Ectodermal cell (in vitro differentiated cells): ENCODE results near the gene MRAS.

ENCODE experiments used
- H3K27ac ChIP-seq: 2 replicates; pipeline ENCODE4 v1.7.0; 2013; ENCODE audit warnings: mild to moderate bottlenecking, low read depth, low read length; ENCODE audit not compliant: insufficient read depth, poor library complexity, severe bottlenecking
- H3K27me3 ChIP-seq: 2 replicates; pipeline ENCODE4 v1.7.0; 2013; ENCODE audit warnings: mild to moderate bottlenecking, low read length; ENCODE audit not compliant: insufficient read depth, control insufficient read depth, poor library complexity, severe bottlenecking
- H3K36me3 ChIP-seq: one replicate; pipeline ENCODE4 v1.7.0; 2013; ENCODE audit warnings: low read length; ENCODE audit not compliant: control insufficient read depth, insufficient read depth
- H3K4me1 ChIP-seq: one replicate; pipeline ENCODE4 v1.7.0; 2013; ENCODE audit warnings: low read length; ENCODE audit not compliant: control insufficient read depth, insufficient read depth
- H3K4me3 ChIP-seq: 2 replicates; pipeline ENCODE4 v1.7.0; 2013; ENCODE audit warnings: low read depth, low read length, control low read depth; ENCODE audit not compliant: insufficient read depth
- H3K9me3 ChIP-seq: 2 replicates; pipeline ENCODE4 v1.7.0; 2013; ENCODE audit warnings: mild to moderate bottlenecking, low read length, moderate library complexity; ENCODE audit not compliant: control insufficient read depth
- WGBS, 2 experiments: methylation state at CpG; one replicate each; pipeline ENCODE4 v1.1.7; 2013; ENCODE audit warnings: missing lambda C conversion rate in 2 of 2; 5-methylcytosine and 5-hydroxymethylcytosine counted together

MRAS gene

DNA sequence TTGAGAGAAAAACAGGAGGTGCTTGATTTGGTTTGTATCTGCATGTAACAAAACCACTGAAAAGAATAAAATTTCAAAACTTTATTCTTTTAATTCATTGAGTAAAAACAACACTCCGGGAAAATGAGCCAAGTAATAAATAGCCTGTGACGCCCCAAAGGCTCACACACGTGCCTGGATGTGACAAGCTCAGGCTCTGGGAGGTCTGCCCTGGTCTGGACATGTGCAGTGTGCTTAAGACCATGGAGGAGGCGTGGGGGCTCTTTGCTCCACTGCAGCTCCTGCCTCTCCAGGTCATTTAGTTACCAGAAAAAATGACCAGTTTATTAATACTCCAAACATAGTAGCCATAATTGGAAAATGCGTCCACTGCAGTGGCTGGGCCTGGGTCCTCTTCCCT, 10.1 kb upstream of the MRAS start:
- H3K27me3 ChIP-seq: no peaks in the 10 kb centered on the region
- H3K9me3 ChIP-seq: no peaks in the 10 kb centered on the region
- no peaks in the 10 kb centered on the region for H3K4me1 ChIP-seq
- 91% methylated on average over 5 of the region's 5 CpGs for WGBS, 2 experiments
- no peak overlapping the region for H3K27ac ChIP-seq
- no peaks in the 10 kb centered on the region for H3K36me3 ChIP-seq
- H3K4me3 ChIP-seq: no peak overlapping the region

DNA sequence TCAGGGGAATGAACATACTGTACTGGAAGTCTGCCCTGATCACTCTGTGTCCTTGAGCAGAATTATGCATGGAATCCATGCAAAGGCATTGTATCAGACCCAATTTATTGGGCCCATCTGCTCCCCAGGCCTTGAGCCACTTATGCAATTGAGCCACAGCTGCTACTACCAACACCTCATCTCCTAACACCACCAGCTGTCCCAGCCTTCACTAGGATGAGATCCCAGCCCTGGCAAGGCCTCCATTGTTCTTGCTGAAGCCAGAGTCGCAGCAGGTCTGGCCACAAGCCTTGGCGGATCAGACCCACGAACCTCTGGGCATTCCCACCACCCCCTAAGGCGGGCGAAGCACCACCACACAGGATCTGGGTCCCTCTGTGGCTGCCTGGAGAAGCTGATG, 9.6 kb upstream of the MRAS start:
- Histone ChIP-seq H3K9me3 (no peaks in the 10 kb centered on the region), H3K4me1 (no peaks in the 10 kb centered on the region), H3K4me3 (no peak overlapping the region), H3K27ac (no peak overlapping the region), H3K36me3 (no peaks in the 10 kb centered on the region), H3K27me3 (no peaks in the 10 kb centered on the region)
- 90% methylated on average over 4 to 5 of the region's 5 CpGs for WGBS, 2 experiments

DNA sequence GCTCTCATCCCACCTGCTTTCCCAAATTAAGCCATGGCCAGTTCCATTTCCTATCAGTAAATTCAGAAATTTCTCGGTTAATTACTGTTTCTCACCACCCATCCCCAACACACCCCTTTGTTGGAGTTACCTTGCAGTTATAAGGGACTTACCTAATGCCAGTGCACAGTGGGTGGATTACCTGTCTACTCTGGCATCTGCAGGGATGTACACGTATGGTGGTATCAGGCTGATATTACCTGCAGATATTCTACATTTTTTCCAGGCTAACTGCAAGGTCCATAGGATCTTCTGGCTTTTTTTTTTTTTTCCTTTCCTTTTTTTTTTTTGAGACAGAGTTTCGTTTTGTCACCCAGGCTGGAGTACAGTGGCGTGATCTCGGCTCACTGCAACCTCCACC, 7.9 kb upstream of the MRAS start:
- Histone ChIP-seq H3K4me3 (no peak overlapping the region), H3K27ac (no peak overlapping the region), H3K36me3 (no peaks in the 10 kb centered on the region), H3K27me3 (no peaks in the 10 kb centered on the region), H3K4me1 (no peaks in the 10 kb centered on the region), H3K9me3 (no peaks in the 10 kb centered on the region)
- 92 to 98% methylated on average over 5 of the region's 5 CpGs for WGBS, 2 experiments

DNA sequence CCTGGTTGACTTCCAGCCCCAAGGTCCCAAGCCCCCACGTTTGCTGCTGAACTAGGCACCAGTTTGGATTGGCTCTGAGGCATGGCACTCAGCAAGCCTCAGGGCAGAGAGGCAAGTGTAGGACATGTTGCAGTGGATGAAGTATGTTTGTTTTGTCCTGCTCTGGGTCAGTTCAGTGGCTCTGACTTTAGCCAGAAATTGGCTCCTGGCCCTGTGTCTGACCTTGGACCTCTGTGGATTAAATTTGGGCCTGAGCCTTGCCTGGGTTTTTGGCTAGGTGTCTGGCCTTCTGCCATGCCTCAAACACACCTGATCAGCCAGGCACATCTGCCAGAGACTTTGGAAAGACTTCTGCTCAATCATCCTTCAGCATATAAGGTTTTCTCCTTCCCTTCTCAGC, 3.6 kb upstream of the MRAS start:
- H3K27me3 ChIP-seq: peaks cover 5% of the 10 kb centered on the region
- no peak overlapping the region for H3K4me3 ChIP-seq
- H3K4me1 ChIP-seq: no peaks in the 10 kb centered on the region
- WGBS, 2 experiments: 83 to 94% methylated on average over 1 of the region's 1 CpG
- no peaks in the 10 kb centered on the region for H3K9me3 ChIP-seq
- H3K27ac ChIP-seq: no peak overlapping the region
- H3K36me3 ChIP-seq: no peaks in the 10 kb centered on the region

DNA sequence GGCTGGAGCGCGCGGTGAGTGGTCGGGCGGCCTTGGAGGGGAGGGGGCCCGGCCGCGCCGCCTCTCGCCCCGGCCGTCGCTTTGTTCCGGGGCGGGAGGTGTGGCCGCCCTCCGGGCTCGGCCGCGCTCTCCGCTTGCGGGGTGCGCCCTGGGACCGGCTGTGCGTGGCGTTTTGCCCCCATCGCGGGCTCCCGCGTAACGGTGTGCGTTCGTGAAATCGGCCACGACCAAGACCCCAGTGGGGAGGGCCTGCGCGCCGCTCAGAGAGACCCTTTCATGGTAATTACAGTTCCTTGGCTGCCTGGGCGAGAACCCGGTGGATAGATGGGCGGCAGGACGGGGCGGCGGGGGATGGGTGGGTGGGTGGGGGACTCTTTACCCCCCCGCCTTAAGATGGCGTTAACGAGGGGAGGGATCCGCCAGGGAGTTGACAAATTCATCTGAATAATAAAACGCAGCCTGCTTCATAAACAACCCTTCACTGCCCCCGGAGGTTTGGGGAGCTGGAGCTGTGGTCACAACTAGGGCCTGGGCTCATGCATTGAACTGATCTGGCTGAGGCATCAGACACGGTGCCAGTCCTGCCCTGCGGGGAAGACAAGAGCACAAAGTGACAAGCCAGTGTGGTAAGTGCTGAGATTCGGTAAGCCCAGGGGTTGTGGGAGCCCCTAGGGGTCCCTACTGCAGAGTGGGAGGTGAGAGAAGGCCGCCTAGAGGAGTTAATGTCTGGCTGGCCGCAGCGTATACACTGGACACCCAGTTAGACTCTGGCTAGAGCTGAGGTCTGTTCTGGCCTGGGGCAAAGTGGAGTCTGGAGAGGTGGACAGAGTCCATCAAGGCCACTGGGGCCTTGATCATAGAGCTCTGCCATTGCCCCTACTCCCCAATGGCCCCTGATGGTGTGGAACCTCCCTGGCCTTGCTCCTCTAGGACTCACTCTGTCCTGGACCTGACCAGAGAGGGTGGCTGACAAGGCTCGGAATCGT, 668 bp downstream of the MRAS start:
- H3K9me3 ChIP-seq: no peaks in the 10 kb centered on the region
- no peaks in the 10 kb centered on the region for H3K36me3 ChIP-seq
- WGBS, 2 experiments: 10% methylated on average over 52 of the region's 58 CpGs
- H3K27me3 ChIP-seq: peaks cover 5% of the 10 kb centered on the region
- H3K4me3 ChIP-seq: peak overlapping the region; percentile 68
- H3K27ac ChIP-seq: peak overlapping the region; percentile 71
- H3K4me1 ChIP-seq: no peaks in the 10 kb centered on the region

DNA sequence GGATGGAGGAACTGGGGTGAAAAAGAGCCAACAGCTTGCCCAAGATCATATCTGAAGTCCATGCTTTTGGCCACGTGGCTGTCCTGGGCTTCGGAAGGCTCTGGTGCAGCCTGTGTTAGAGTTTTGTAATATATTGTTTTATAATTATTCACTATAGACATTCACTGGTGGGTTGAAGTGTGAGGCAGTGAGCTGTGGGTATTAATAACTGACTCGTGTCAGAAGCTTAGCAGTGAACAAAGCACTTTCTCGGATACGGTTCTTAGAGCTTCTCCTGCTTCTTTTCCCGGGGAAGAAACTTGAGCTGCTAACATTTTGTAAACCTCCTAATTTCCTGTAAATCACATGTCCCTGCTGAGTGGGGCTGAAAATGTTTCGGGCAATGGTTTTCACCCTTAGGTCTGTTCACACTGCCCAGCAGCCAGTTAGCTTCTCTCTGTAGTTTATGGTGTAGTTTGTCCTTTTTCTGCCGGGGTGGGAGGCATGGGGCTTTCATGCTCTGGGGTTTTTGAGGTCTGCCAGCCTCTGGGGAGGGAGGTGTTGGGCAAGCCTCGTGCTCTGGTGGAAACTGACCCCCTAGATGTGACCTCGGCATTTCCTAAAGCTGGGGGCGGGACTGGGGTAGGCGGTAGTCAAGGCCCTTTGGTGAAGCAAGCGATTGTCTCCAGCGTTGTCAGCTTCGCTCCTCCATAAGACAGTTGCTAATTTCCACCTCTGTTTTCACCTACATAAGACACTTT, 1.7 kb downstream of the MRAS start:
- Histone ChIP-seq H3K27ac (no peak overlapping the region), H3K4me1 (no peaks in the 10 kb centered on the region), H3K27me3 (peaks cover 5% of the 10 kb centered on the region), H3K4me3 (no peak overlapping the region), H3K36me3 (no peaks in the 10 kb centered on the region), H3K9me3 (no peaks in the 10 kb centered on the region)
- 80 to 86% methylated on average over 15 of the region's 15 CpGs for WGBS, 2 experiments

DNA sequence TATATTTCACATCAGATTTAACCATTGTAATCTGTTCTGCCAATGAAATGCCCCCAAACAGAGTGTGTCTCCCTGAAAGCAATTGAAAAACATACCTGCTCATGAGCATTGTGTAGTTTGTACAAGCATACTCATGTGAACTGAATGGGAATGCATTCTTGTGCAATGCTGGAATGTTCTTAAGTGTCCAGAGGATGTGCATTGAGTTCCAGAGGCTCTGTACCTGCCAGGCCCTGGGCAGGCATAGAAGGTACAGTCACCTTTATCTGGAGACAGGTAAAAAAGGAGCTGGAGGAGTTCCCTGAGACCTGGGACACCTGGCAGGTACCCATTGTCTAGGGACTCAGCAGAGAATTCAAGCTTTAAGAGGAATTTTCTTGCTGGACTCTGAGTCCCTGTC, 2.8 kb downstream of the MRAS start:
- peaks cover 5% of the 10 kb centered on the region for H3K27me3 ChIP-seq
- no peaks in the 10 kb centered on the region for H3K4me1 ChIP-seq
- H3K9me3 ChIP-seq: no peaks in the 10 kb centered on the region
- H3K4me3 ChIP-seq: no peak overlapping the region
- H3K36me3 ChIP-seq: no peaks in the 10 kb centered on the region
- H3K27ac ChIP-seq: no peak overlapping the region

DNA sequence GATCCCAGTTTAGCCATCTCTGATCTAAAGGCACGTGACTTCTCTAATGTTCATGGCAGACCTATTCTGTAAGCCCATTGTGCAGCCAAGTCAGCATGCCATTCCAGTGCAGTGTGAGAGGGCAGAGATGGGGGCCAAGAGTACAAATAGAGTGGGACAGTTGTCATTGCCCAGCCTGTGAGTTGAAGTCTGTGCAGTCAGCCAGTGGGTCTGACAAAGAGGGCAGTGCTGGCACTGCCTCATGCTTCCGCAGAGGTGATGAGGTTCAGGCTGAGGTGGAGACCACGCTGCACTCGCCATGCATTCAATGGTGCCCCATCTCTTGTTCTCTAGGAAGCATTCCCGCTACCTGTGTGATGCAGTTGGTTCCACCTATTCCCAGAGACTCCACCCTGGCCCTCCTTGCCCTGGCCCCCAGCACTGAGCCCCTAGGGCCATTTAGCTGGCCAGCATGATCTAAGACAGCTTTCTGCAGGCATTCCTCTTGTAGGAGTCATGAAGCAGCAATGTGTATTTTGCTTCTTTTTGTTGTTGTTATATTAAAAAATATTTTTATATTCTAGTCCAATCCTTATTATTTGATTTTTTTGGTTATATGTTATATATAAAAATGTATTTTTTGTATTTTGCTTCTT, 3.7 kb downstream of the MRAS start:
- Histone ChIP-seq H3K27me3 (peaks cover 4% of the 10 kb centered on the region), H3K27ac (no peak overlapping the region), H3K36me3 (no peaks in the 10 kb centered on the region), H3K9me3 (no peaks in the 10 kb centered on the region), H3K4me3 (no peak overlapping the region), H3K4me1 (peaks cover 7% of the 10 kb centered on the region)
- 94 to 96% methylated on average over 5 of the region's 5 CpGs for WGBS, 2 experiments

DNA sequence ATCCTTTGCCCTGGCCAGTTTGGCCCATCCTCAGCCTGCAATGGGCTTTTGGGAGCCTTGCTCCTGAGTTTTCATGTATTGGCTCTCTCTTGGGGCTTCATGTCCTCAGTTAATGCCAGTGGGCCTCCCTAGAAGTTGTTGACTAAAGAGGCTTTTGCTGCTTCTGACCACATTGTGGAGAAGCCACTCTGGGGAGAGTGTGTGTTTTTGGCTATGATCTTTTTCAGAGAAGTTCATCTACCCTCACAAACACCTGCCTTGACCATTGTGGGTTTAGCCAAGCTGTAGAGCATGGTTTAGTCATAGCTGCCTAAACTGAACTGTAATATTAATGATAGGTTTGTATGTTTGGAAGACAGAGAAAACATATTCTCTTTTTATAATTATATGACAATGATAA, 6.0 kb downstream of the MRAS start:
- Histone ChIP-seq H3K27me3 (no peaks in the 10 kb centered on the region), H3K27ac (no peak overlapping the region), H3K9me3 (no peaks in the 10 kb centered on the region), H3K4me1 (peaks cover 17% of the 10 kb centered on the region), H3K4me3 (no peak overlapping the region), H3K36me3 (no peaks in the 10 kb centered on the region)

DNA sequence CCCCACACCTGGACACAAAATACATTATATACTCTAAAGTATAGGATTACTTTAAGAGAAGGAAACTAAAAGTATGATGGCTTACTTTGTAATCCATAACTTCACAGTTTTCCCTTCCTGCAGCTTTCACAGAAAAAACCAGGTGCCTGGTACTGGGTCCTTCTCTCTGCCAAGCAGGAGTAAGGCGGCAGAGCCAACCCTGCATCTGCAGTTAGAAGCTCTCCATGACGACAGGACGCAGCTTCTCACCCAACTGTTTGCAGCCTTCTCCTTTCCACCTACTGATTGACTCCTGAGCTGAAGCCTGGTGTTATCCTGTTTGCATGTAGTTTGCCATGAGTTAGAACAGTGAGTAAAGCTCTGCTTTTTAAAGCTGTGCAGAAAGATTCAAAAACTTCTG, 6.7 kb downstream of the MRAS start:
- WGBS, 2 experiments: 78 to 94% methylated on average over 3 of the region's 3 CpGs
- H3K27ac ChIP-seq: no peak overlapping the region
- H3K4me3 ChIP-seq: no peak overlapping the region
- H3K27me3 ChIP-seq: no peaks in the 10 kb centered on the region
- peaks cover 17% of the 10 kb centered on the region for H3K4me1 ChIP-seq
- no peaks in the 10 kb centered on the region for H3K36me3 ChIP-seq
- no peaks in the 10 kb centered on the region for H3K9me3 ChIP-seq
